BJ (cell line): ENCODE data around the gene NTMT2. TPM values are rescaled to one million over a fixed set of nuclear protein-coding genes. Genes with fewer than 3 reads are reported as not detected.

Experiments
- CTCF ChIA-PET: fragments of 350-600 bp; formaldehyde crosslinking; extraction: SDS; loops from one replicate; lab custom pipeline; 2021; ENCODE audit warnings: antibody characterized with exemption, inconsistent platforms; lab: Yijun Ruan, JAX
- POLR2A ChIA-PET: fragments of 300-600 bp; sonication (Branson Sonifier 250); formaldehyde crosslinking; extraction: SDS; loops from one replicate; lab custom pipeline; 2021; ENCODE audit warnings: antibody characterized with exemption; lab: Charles Lee
- DNase-seq: peaks from one replicate; pipeline ENCODE4 v3.0.0-alpha.2; 2011; ENCODE audit warnings: low read depth
- H3K27me3 ChIP-seq: 2 replicates; pipeline ENCODE4 v1.6.0; 2011; ENCODE audit warnings: low read length; ENCODE audit not compliant: control insufficient read depth, insufficient read depth
- H3K36me3 ChIP-seq: 2 replicates; pipeline ENCODE4 v1.5.1; 2011; ENCODE audit warnings: low read length; ENCODE audit not compliant: control insufficient read depth, insufficient read depth
- H3K4me3 ChIP-seq: 2 replicates; pipeline ENCODE4 v1.5.1; 2011; ENCODE audit warnings: low read depth, mild to moderate bottlenecking, control low read depth, low read length
- polyA plus RNA-seq: library from polyadenylated mRNA; depleted of rRNA; stranded (reverse); fragments of >200 nt; gene quantifications from 2 replicates; pipeline ENCODE4 v1.2.3, GENCODE V29; 2011; rRNA removed
- small RNA-seq: library from RNA; depleted of rRNA; stranded (forward); fragments of <200 nt; gene quantifications from one replicate; pipeline ENCODE3, GENCODE V24; 2012; ENCODE audit warnings: low replicate concordance, low read depth; ENCODE audit not compliant: insufficient read length
- TF ChIP-seq, protein P1 (sequence below): IDR thresholded peaks from 2 replicates; pipeline ENCODE4 v1.5.1; 2011; ENCODE audit warnings: low read depth, mild to moderate bottlenecking, control low read depth, inconsistent platforms, low read length, moderate library complexity; ENCODE audit not compliant: insufficient read depth

NTMT2 gene
- polyA plus RNA-seq, 1 experiment: not detected

GRCh38 chr1:170217517-170218256, 71.9 kb downstream of the NTMT2 start:
- POLR2A ChIA-PET: no interaction called here
- H3K4me3 ChIP-seq: no peak overlapping the region
- no peaks in the 10 kb centered on the region for H3K36me3 ChIP-seq
- CTCF ChIA-PET: no interaction called here
- DNase-seq: no peak
- H3K27me3 ChIP-seq: no peaks in the 10 kb centered on the region
- TF ChIP-seq, protein P1, sequence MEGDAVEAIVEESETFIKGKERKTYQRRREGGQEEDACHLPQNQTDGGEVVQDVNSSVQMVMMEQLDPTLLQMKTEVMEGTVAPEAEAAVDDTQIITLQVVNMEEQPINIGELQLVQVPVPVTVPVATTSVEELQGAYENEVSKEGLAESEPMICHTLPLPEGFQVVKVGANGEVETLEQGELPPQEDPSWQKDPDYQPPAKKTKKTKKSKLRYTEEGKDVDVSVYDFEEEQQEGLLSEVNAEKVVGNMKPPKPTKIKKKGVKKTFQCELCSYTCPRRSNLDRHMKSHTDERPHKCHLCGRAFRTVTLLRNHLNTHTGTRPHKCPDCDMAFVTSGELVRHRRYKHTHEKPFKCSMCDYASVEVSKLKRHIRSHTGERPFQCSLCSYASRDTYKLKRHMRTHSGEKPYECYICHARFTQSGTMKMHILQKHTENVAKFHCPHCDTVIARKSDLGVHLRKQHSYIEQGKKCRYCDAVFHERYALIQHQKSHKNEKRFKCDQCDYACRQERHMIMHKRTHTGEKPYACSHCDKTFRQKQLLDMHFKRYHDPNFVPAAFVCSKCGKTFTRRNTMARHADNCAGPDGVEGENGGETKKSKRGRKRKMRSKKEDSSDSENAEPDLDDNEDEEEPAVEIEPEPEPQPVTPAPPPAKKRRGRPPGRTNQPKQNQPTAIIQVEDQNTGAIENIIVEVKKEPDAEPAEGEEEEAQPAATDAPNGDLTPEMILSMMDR: no peak

- ChIA-PET CTCF (no interaction called here), POLR2A (no interaction called here)
- no peak overlapping the region for H3K4me3 ChIP-seq
- H3K36me3 ChIP-seq: no peaks in the 10 kb centered on the region
- H3K27me3 ChIP-seq: no peaks in the 10 kb centered on the region; the same call in 1 of the 2 replicates
- no peak for DNase-seq
- TF ChIP-seq, protein P1: no peak
These were observed 72.5 kb downstream of the NTMT2 start for GRCh38 chr1:170218257-170218650.

Small RNA genes lying within 50 kb of the gene (small RNA-seq; reads per million reads assigned to genes)
- gene MIR3119-2: not detected

Other genes starting within 250 kb of the NTMT2 start
- gene KIFAP3, start 71.3 kb upstream of the NTMT2 start, polyA plus RNA-seq: 6.1 and 13.8 TPM in 2 replicates